T47D (cell line): Measurements from ENCODE around the gene VDAC2.
"Not testable (repeated sequence)": the region's sequence is repeated elsewhere in the genome, so short reads cannot be mapped to it uniquely, and the experiment has no call there.

ENCODE experiments used
- DNase-seq, 2 experiments: peaks; one replicate each; pipeline versions ENCODE4 v3.0.0 to v3.0.0-alpha.2; 2011 to 2012; ENCODE audit warnings: low read depth in 1 of 2, low spot score in 1 of 2
- JUND ChIP-seq: IDR thresholded peaks from 2 replicates; pipeline ENCODE4 v1.6.1; 2012; ENCODE audit warnings: low read depth
- in situ Hi-C: cut with HindIII; loops from 2 replicates; pipeline ENCODE4 v1.10.0; 2016; ENCODE audit warnings: low sequenced_read_pairs, low pct_unique_long_range_greater_than_20kb

Gene VDAC2

GRCh38 chr10:75189266-75190096 is 21.1 kb upstream of the VDAC2 start:
- in situ Hi-C loops = no loop called here
- DNase-seq = no peak
- TF ChIP-seq JUND = no peak

DNA sequence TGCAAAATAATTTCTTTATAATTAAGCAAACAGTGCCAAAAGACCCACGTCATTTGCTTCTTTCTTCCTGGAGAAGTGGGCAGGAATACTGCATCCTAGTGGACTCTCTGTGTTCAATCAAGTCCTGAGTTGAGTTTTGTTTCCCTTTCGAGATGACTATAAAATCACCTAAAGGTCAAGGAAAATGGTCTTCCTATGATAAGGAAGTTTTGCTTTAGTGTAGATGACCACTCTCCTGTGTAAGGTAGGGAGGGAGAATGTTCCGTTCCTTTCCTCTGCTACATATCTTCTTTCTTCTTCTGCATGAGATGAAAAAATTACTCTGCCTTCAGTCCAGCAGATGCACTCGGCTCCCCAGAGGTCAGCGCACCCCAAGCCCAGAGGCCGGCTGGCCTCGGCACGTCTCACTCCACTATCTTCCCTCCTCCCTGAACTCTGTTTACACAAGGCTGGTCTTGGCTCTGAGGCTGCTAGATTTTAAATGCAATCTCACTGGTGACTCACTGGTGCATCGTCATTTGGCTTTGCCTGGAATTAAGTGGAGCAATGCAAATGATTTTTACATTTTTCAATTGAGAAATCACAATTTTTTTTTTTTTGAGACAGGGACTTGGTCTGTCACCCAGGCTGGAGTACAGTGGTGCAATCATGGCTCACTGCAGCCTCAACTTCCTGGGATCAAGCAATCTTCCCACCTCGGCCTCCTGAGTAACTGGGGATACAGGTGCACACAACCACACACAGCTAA is 18.6 kb upstream of the VDAC2 start:
- in situ Hi-C loops = no loop called here
- DNase-seq = no peak

GRCh38 chr10:75194625-75195024 is 16.0 kb upstream of the VDAC2 start:
- DNase-seq, in situ Hi-C loops: not testable (repeated sequence)

More for the DNA sequence above, 18.6 kb upstream of the VDAC2 start:
- TF ChIP-seq JUND = no peak

GRCh38 chr10:75195035-75195763 is 15.4 kb upstream of the VDAC2 start:
- no peak for DNase-seq
- no peak for TF ChIP-seq JUND
- in situ Hi-C loops = no loop called here

DNA sequence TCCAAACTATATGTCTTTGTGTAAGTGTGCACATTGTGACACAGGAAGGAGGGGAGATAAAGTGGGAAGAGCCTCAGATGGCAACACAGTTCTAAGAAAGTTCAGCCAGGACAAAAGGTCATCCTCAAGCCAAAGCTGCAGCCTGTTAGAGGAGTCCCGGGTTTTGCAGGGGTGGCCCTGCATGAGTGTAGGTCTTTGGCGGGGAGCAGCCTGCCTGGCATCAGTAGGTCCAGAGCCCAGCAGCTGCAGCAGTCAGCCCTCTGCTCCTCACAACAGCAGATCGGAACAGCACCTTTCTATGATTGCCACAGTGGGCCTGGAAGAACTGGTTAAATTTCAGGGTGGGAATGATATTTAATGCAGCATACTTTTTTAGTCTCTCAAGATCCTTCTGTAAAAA is 13.5 kb upstream of the VDAC2 start:
- in situ Hi-C loops = no loop called here
- TF ChIP-seq JUND = no peak
- DNase-seq = no peak

- in situ Hi-C loops = no loop called here
- DNase-seq = no peak
- no peak for TF ChIP-seq JUND
Observed at GRCh38 chr10:75197906-75198305, 12.7 kb upstream of the VDAC2 start.

- DNase-seq, in situ Hi-C loops: not testable (repeated sequence)
Observed at GRCh38 chr10:75199949-75200348, 10.6 kb upstream of the VDAC2 start.

- in situ Hi-C loops = no loop called here
- TF ChIP-seq JUND = no peak
- DNase-seq = no peak
Observed at GRCh38 chr10:75201793-75202307, 8.7 kb upstream of the VDAC2 start.

GRCh38 chr10:75202321-75203045 is 8.1 kb upstream of the VDAC2 start:
- in situ Hi-C loops = no loop called here
- TF ChIP-seq JUND = no peak
- DNase-seq = no peak

DNA sequence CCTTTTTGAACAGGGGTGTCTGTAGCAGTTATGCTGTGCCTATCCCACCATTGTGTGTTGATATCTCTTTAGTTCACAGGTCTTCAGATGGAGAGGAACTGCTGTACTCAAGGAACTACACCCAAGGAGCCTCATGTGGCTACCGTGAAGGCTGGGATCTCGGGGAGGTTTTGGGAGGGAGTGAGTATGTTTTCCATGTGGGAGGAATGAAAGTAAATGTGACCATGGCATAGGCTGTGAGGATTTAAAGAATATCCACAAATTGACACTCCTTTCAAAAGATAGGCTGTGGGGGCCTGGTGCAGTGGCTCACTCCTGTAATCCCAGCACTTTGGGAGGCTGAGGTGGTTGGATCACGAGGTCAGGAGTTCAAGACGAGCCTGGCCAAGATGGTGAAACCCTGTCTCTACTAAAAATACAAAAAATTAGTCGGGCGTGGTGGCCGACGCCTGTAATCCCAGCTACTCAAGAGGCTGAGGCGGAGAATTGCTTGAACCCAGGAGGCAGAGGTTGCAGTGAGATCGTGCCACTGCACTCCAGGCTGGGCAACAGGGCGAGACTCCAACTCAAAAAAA is 7.5 kb upstream of the VDAC2 start:
- in situ Hi-C loops, DNase-seq: not testable (repeated sequence)

DNA sequence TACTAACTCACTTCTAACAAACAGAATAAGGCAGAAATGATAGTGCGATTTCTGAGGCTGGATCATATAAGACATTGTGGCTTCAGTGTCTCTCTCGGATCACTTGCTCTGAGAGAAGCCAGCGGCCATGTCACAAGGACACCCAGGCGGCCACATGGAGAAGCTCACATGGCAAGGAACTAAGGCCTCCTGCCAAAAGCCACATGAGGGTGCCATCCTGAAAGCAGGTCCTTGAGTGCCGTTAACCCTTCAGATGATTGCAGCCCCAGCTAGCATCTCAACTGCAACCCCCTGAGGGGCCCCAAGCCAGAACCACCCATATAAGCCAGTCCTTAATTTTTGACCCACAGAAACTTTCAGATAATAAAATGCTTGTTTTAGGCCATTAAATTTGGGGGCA is 6.9 kb upstream of the VDAC2 start:
- in situ Hi-C loops = no loop called here
- no peak for DNase-seq
- TF ChIP-seq JUND = no peak

DNA sequence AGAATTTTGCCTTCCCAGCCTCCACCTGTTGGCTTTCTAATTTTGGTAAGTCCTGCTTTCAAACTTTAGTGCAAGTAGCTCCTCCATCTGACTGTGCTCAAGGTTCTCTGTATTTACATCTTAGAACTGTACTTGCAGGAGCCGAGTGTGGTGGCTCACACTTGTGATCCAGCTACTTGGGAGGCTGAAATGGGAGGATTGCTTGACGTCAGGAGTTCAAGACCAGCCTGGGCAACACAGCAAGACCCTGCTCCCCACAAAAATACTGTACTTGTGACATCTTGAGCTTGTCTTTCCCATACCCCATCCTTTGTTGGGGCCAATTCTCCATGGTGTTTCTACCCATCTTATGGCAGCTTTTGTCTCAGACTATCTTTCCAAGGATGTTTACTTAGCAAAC is 4.7 kb upstream of the VDAC2 start:
- in situ Hi-C loops = no loop called here
- no peak for DNase-seq
- no peak for TF ChIP-seq JUND

GRCh38 chr10:75206638-75207037 is 4.0 kb upstream of the VDAC2 start:
- in situ Hi-C loops, DNase-seq: not testable (repeated sequence)
